SK-N-SH (cell line): Measurements from ENCODE around the gene NUMB. TPM values are rescaled to one million over a fixed set of nuclear protein-coding genes. Genes with fewer than 3 reads are reported as not detected.
"Not testable (repeated sequence)": the region's sequence is repeated elsewhere in the genome, so short reads cannot be mapped to it uniquely, and the experiment has no call there.

Experiments
- CTCF ChIA-PET: fragments of 300-600, 350-600 bp; formaldehyde crosslinking; extraction: SDS; loops from one replicate; lab custom pipeline; 2021; lab: Yijun Ruan, JAX
- POLR2A ChIA-PET: fragments of 350-600 bp; sonication (Branson Sonifier 250); formaldehyde crosslinking; extraction: SDS; loops from one replicate; lab custom pipeline; 2020; ENCODE audit warnings: antibody characterized with exemption, inconsistent platforms; lab: Yijun Ruan, JAX
- DNase-seq: peaks from one replicate; pipeline ENCODE4 v3.0.0; 2012
- H2AFZ ChIP-seq: fragments of 200-600 bp; sonication (generic); 2 replicates; pipeline ENCODE4 v1.8.1; 2016; ENCODE audit warnings: antibody characterized with exemption, mild to moderate bottlenecking, low read depth
- H3F3A ChIP-seq: fragments of 200-600 bp; sonication (generic); replicated peaks from 2 replicates; pipeline ENCODE3; 2016; ENCODE audit warnings: antibody characterized with exemption, mild to moderate bottlenecking; ENCODE audit not compliant: insufficient read depth
- H3K27ac ChIP-seq, 2 experiments: fragments of 200-500 bp in 1 of 2; fragments of 200-600 bp in 1 of 2; sonication (Bioruptor generic) in 1 of 2; sonication (generic), shearing (Covaris generic) in 1 of 2; 2 replicates each; pipeline versions ENCODE4 v1.5.1 to v1.6.1; 2014 to 2016; ENCODE audit warnings: low read depth in 2 of 2, inconsistent platforms in 1 of 2, low read length in 1 of 2, mild to moderate bottlenecking in 1 of 2, mixed read lengths in 1 of 2
- H3K27me3 ChIP-seq: fragments of 200-600 bp; sonication (generic), shearing (Covaris generic); 2 replicates; pipeline ENCODE4 v1.6.1; 2016; ENCODE audit warnings: mixed run types; ENCODE audit not compliant: insufficient read depth
- H3K36me3 ChIP-seq, 2 experiments: fragments of 200-500 bp in 1 of 2; fragments of 200-600 bp in 1 of 2; sonication (Bioruptor generic) in 1 of 2; sonication (generic) in 1 of 2; replicated peaks in 1 of 2; 2 replicates each; pipeline versions ENCODE3 to v1.5.1; 2014 to 2016; ENCODE audit warnings: low read length in 1 of 2, mild to moderate bottlenecking in 1 of 2; ENCODE audit not compliant: insufficient read depth in 2 of 2, control insufficient read depth in 1 of 2
- H3K4me1 ChIP-seq, 2 experiments: fragments of 200-500 bp in 1 of 2; fragments of 200-600 bp in 1 of 2; sonication (Bioruptor generic) in 1 of 2; sonication (generic), shearing (Covaris generic) in 1 of 2; 2 replicates each; pipeline versions ENCODE4 v1.5.1 to v1.6.1; 2014 to 2016; ENCODE audit warnings: low read depth in 1 of 2, low read length in 1 of 2, mixed run types in 1 of 2; ENCODE audit not compliant: insufficient read depth in 2 of 2, control insufficient read depth in 1 of 2
- H3K4me2 ChIP-seq: fragments of 200-600 bp; sonication (generic), shearing (Covaris generic); 2 replicates; pipeline ENCODE4 v1.6.1; 2017; ENCODE audit warnings: mixed run types
- H3K4me3 ChIP-seq, 2 experiments: fragments of 200-500 bp in 1 of 2; fragments of 200-600 bp in 1 of 2; sonication (Bioruptor generic) in 1 of 2; sonication (generic), shearing (Covaris generic) in 1 of 2; 2 replicates each; pipeline versions ENCODE4 v1.5.1 to v1.8.1; 2014 to 2016; ENCODE audit warnings: low read depth in 2 of 2, inconsistent platforms in 1 of 2, low read length in 1 of 2, mild to moderate bottlenecking in 1 of 2, mixed read lengths in 1 of 2, moderate library complexity in 1 of 2
- H3K79me2 ChIP-seq: fragments of 200-600 bp; sonication (generic); 2 replicates; pipeline ENCODE4 v1.8.1; 2017; ENCODE audit warnings: mild to moderate bottlenecking; ENCODE audit not compliant: insufficient read depth
- H3K9ac ChIP-seq: fragments of 200-600 bp; sonication (generic); 2 replicates; pipeline ENCODE4 v1.6.1; 2017; ENCODE audit warnings: mixed run types
- H3K9me2 ChIP-seq: fragments of 200-600 bp; sonication (generic); 2 replicates; pipeline ENCODE4 v1.6.1; 2017; ENCODE audit warnings: mixed run types
- H3K9me3 ChIP-seq: fragments of 200-600 bp; sonication (generic); 2 replicates; pipeline ENCODE4 v1.6.1; 2017; ENCODE audit warnings: mixed run types, mild to moderate bottlenecking, moderate library complexity
- H4K20me1 ChIP-seq: fragments of 200-600 bp; sonication (generic); 2 replicates; pipeline ENCODE4 v1.6.1; 2017; ENCODE audit warnings: mild to moderate bottlenecking, mixed run types; ENCODE audit not compliant: insufficient read depth
- CHD2 ChIP-seq: fragments of 150-350 bp; IDR thresholded peaks from 2 replicates; pipeline ENCODE4 v1.6.1; 2018; ENCODE audit warnings: low read length; ENCODE audit not compliant: partially characterized antibody
- ELF1 ChIP-seq: IDR thresholded peaks from 2 replicates; pipeline ENCODE4 v1.4.0; 2012
- EP300 ChIP-seq, 2 experiments: IDR thresholded peaks; 2 replicates each; pipeline versions ENCODE4 v1.4.0 to v1.6.1; 2012; ENCODE audit warnings: borderline replicate concordance in 1 of 2, low read depth in 1 of 2, low read length in 1 of 2
- EZH2phosphoT487 ChIP-seq: fragments of 200-600 bp; sonication (generic); IDR thresholded peaks from 2 replicates; pipeline ENCODE4 v1.6.1; 2017; ENCODE audit warnings: low read depth, mixed run types, mild to moderate bottlenecking, antibody characterized with exemption, moderate library complexity, borderline replicate concordance
- FOSL2 ChIP-seq: IDR thresholded peaks from 2 replicates; pipeline ENCODE4 v1.4.0; 2012; ENCODE audit warnings: low read depth, mild to moderate bottlenecking, moderate library complexity, borderline replicate concordance
- FOXJ3 ChIP-seq: sonication (generic); formaldehyde crosslinking; IDR thresholded peaks from 2 replicates; pipeline ENCODE4 v1.5.1; 2020; ENCODE audit warnings: mild to moderate bottlenecking, missing genetic modification reagents
- GATA2 ChIP-seq: sonication (generic); formaldehyde crosslinking; IDR thresholded peaks from 2 replicates; pipeline ENCODE4 v1.5.0; 2020; ENCODE audit warnings: mild to moderate bottlenecking, missing genetic modification reagents
- IRF3 ChIP-seq: fragments of 150-350 bp; IDR thresholded peaks from 2 replicates; pipeline ENCODE4 v1.6.1; 2016; ENCODE audit warnings: mild to moderate bottlenecking, low read depth, low read length
- JUND ChIP-seq: IDR thresholded peaks from 2 replicates; pipeline ENCODE4 v1.4.0; 2012
- MEF2A ChIP-seq: IDR thresholded peaks from 2 replicates; pipeline ENCODE4 v1.4.0; 2012; ENCODE audit warnings: low read depth, borderline replicate concordance
- NFIC ChIP-seq: IDR thresholded peaks from 2 replicates; pipeline ENCODE4 v1.4.0; 2012; ENCODE audit warnings: borderline replicate concordance
- POLR2AphosphoS5 ChIP-seq: IDR thresholded peaks from 2 replicates; pipeline ENCODE4 v1.6.1; 2012; ENCODE audit warnings: low read depth, low read length
- RCOR1 ChIP-seq: fragments of 150-350 bp; IDR thresholded peaks from 2 replicates; pipeline ENCODE4 v1.6.1; 2017; ENCODE audit warnings: antibody characterized with exemption, low read length
- RFX5 ChIP-seq: IDR thresholded peaks from 2 replicates; pipeline ENCODE4 v1.6.1; 2012; ENCODE audit warnings: mild to moderate bottlenecking, improper control_type of control experiment, low read length
- SIN3A ChIP-seq: IDR thresholded peaks from 2 replicates; pipeline ENCODE4 v1.6.1; 2012; ENCODE audit warnings: low read depth, mild to moderate bottlenecking, low read length, moderate library complexity, borderline replicate concordance
- TAF1 ChIP-seq: IDR thresholded peaks from 2 replicates; pipeline ENCODE4 v1.6.1; 2012; ENCODE audit warnings: low read depth, mild to moderate bottlenecking, low read length, moderate library complexity, borderline replicate concordance
- TEAD4 ChIP-seq: IDR thresholded peaks from 2 replicates; pipeline ENCODE4 v1.4.0; 2012; ENCODE audit warnings: mild to moderate bottlenecking, borderline replicate concordance; ENCODE audit not compliant: insufficient read depth
- USF1 ChIP-seq: IDR thresholded peaks from 2 replicates; pipeline ENCODE4 v1.4.0; 2012; ENCODE audit warnings: low read depth, borderline replicate concordance
- USF2 ChIP-seq: fragments of 150-350 bp; IDR thresholded peaks from 2 replicates; pipeline ENCODE4 v1.6.1; 2017; ENCODE audit warnings: antibody characterized with exemption, low read length, low read depth, borderline replicate concordance
- WGBS: methylation state at CpG from one replicate; pipeline ENCODE4 v1.1.6; 2017; ENCODE audit warnings: low lambda C conversion rate; 5-methylcytosine and 5-hydroxymethylcytosine counted together
- polyA plus RNA-seq, 3 experiments: library from polyadenylated mRNA; depleted of rRNA; stranded (reverse); fragments of >200 nt; gene quantifications; 2 replicates each; pipeline ENCODE4 v1.2.3, GENCODE V29; 2012
- TF ChIP-seq, protein P1 (sequence below): IDR thresholded peaks from 2 replicates; pipeline ENCODE4 v1.4.0; 2012; ENCODE audit warnings: low read depth, borderline replicate concordance
- TF ChIP-seq, protein P2 (sequence below): IDR thresholded peaks from 2 replicates; pipeline ENCODE4; 2012

Gene NUMB
- polyA plus RNA-seq, 1 of the 3 experiments (the other 2 are of a cell fraction), result 58.4 TPM

- TF ChIP-seq IRF3 (no peak), GATA2 (CRISPR knock-in tag) (no peak), ELF1 (no peak), RCOR1 (no peak), JUND (no peak), SIN3A (no peak), EZH2phosphoT487 (no peak)
- TF ChIP-seq, all 33 proteins: peak for 0
Measured at GRCh38 chr14:73386342-73386741, 72.0 kb downstream of the NUMB start (continued).

DNA sequence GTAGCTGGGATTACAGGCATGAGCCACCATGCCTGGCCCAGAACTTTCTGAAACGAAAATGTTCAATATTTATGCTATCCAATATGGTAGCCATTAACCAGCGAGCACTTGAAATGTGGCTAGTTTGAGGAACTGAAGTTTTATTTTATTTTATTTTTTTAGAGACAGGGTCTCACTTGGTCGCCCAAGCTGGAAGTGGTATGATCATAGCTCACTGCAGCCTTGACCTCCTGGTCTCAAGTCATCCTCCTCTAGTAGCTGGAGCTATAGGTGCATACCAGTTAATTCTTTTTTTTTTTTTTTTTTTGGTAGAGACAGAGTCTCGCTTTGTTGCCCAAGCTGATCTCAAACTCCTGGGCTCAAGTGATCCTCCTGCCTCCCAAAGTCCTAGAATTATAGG lies 73.3 kb downstream of the NUMB start:
- H3K9me2 ChIP-seq, H3K4me1 ChIP-seq, H3K4me3 ChIP-seq, H2AFZ ChIP-seq, POLR2A ChIA-PET, H3K4me2 ChIP-seq, H3K27ac ChIP-seq, H4K20me1 ChIP-seq, H3F3A ChIP-seq, H3K9ac ChIP-seq, H3K27me3 ChIP-seq, DNase-seq: not testable (repeated sequence)
- Histone ChIP-seq H3K79me2 (peaks cover 69% of the 10 kb centered on the region), H3K36me3 (peaks cover 0 to 32% of the 10 kb centered on the region in 2 experiments), H3K9me3 (peaks cover 18% of the 10 kb centered on the region; the same call in 1 of the 2 replicates)
- 100% methylated on average over 4 of the region's 4 CpGs for WGBS
- CTCF ChIA-PET, result interaction anchor here (1.0 to 1.1 kb wide), 2 partner anchors 11 to 12 kb away, joined by 3 read pairs; no protein-coding TSS in a partner anchor

DNA sequence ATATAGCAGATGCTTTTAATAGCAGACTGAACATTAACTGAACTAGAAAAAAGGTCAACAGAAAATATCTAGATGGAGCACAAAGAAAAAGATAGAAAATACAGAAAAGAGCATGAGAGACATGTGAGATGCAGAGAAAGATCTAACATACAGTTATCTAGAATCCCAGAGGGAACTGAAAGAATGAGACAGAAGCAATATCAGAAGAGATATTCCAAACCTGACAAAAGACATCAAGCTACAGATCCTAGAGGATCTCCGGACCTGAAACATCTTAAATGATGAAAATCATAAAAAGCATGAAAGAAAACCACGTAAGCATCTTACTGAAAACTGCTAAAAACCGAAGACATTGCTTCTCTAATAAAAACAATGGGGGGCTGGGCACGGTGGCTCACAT lies 75.0 kb downstream of the NUMB start:
- POLR2A ChIA-PET, result no interaction called here
- TF ChIP-seq TAF1 (no peak), EP300 (IDR thresholded peaks at IDR 0.05; ENCODE audit: borderline replicate concordance in 1 of 2, low read depth in 1 of 2, low read length in 1 of 2) (no peak), CHD2 (no peak), JUND (no peak), FOXJ3 (no peak), USF1 (no peak), POLR2AphosphoS5 (no peak), TEAD4 (no peak), MEF2A (no peak), RFX5 (no peak), NFIC (no peak), USF2 (no peak), EZH2phosphoT487 (no peak), RCOR1 (no peak), FOSL2 (no peak)
- TF ChIP-seq, protein P1, sequence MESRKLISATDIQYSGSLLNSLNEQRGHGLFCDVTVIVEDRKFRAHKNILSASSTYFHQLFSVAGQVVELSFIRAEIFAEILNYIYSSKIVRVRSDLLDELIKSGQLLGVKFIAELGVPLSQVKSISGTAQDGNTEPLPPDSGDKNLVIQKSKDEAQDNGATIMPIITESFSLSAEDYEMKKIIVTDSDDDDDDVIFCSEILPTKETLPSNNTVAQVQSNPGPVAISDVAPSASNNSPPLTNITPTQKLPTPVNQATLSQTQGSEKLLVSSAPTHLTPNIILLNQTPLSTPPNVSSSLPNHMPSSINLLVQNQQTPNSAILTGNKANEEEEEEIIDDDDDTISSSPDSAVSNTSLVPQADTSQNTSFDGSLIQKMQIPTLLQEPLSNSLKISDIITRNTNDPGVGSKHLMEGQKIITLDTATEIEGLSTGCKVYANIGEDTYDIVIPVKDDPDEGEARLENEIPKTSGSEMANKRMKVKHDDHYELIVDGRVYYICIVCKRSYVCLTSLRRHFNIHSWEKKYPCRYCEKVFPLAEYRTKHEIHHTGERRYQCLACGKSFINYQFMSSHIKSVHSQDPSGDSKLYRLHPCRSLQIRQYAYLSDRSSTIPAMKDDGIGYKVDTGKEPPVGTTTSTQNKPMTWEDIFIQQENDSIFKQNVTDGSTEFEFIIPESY, result no peak
- TF ChIP-seq, protein P2, sequence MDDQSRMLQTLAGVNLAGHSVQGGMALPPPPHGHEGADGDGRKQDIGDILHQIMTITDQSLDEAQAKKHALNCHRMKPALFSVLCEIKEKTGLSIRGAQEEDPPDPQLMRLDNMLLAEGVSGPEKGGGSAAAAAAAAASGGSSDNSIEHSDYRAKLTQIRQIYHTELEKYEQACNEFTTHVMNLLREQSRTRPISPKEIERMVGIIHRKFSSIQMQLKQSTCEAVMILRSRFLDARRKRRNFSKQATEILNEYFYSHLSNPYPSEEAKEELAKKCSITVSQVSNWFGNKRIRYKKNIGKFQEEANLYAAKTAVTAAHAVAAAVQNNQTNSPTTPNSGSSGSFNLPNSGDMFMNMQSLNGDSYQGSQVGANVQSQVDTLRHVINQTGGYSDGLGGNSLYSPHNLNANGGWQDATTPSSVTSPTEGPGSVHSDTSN, result no peak
- TF ChIP-seq, all 33 proteins: peak for 0
- DNase-seq, result no peak

More for the DNA sequence above, 75.0 kb downstream of the NUMB start:
- CTCF ChIA-PET, result no interaction called here
- Histone ChIP-seq H3K9me3 (peaks cover 18% of the 10 kb centered on the region; the same call in 1 of the 2 replicates), H3K9me2 (no peaks in the 10 kb centered on the region), H2AFZ (no peak overlapping the region), H3K9ac (no peak overlapping the region), H3F3A (no peaks in the 10 kb centered on the region), H3K27ac (no peak overlapping the region), H3K4me1 (no peaks in the 10 kb centered on the region), H4K20me1 (peaks cover 7% of the 10 kb centered on the region), H3K27me3 (no peaks in the 10 kb centered on the region), H3K79me2 (peaks cover 68% of the 10 kb centered on the region), H3K4me3 (no peak overlapping the region), H3K4me2 (no peak overlapping the region), H3K36me3 (peaks cover 0 to 32% of the 10 kb centered on the region in 2 experiments)
- WGBS, result 95% methylated on average over 4 of the region's 4 CpGs
